GM12878 (cell line): ENCODE measurements around the gene TOB1. TPM values are rescaled to one million over a fixed set of nuclear protein-coding genes. Genes with fewer than 3 reads are reported as not detected.

ENCODE experiments used
- ATAC-seq: fragments of 200-7000 bp; cut with Tn5 transposase; 3 replicates; pipeline ENCODE4 v1.9.1; 2020; ENCODE audit warnings: mild to moderate bottlenecking, moderate library complexity
- BruUV-seq: library from RNA; stranded (reverse); fragments of 400-500 nt; replicated peaks from 2 replicates; lab custom pipeline; 2021; lab: Mats Ljungman, UMichigan
- CTCF ChIA-PET: fragments of 300-600 bp; sonication (Branson Sonifier 250); formaldehyde crosslinking; extraction: SDS; loops from one replicate; lab custom pipeline; 2021; ENCODE audit warnings: inconsistent platforms; lab: Yijun Ruan, JAX
- POLR2A ChIA-PET: fragments of 350-600 bp; formaldehyde crosslinking; extraction: SDS; loops from one replicate; lab custom pipeline; 2021; ENCODE audit warnings: inconsistent platforms; lab: Charles Lee
- RAD21 ChIA-PET: fragments of 300-600 bp; sonication (Branson Sonifier 250); formaldehyde crosslinking; loops from one replicate; lab custom pipeline; 2023; ENCODE audit warnings: antibody characterized with exemption; ENCODE audit not compliant: unreplicated experiment; lab: Charles Lee
- SMC1A ChIA-PET: fragments of 300-600 bp; sonication (Branson Sonifier 250); formaldehyde crosslinking; loops from one replicate; lab custom pipeline; 2023; ENCODE audit not compliant: unreplicated experiment, uncharacterized antibody; lab: Charles Lee
- DNase-seq: peaks from one replicate; pipeline ENCODE4 v3.0.0-alpha.2; 2011; ENCODE audit warnings: low read depth, low spot score
- FAIRE-seq: peaks from 3 replicates; lab custom pipeline; 2011; peaks lifted over from hg19 to GRCh38; lab: Jason Lieb, UNC
- H2AFZ ChIP-seq: 2 replicates; pipeline ENCODE4 v1.6.0; 2011; ENCODE audit warnings: low read depth, low read length, control low read depth; ENCODE audit not compliant: control insufficient read depth
- H3K27ac ChIP-seq: 2 replicates; pipeline ENCODE4 v1.5.1; 2011; ENCODE audit warnings: control low read depth; ENCODE audit not compliant: control insufficient read depth, insufficient read depth
- H3K27me3 ChIP-seq, 2 experiments: replicated peaks in 1 of 2; 2 replicates each; pipeline versions ENCODE4 v1.6.0 to v1.6.1; 2011; ENCODE audit warnings: low read length in 1 of 2; ENCODE audit not compliant: control insufficient read depth in 2 of 2, insufficient read depth in 2 of 2
- H3K36me3 ChIP-seq, 2 experiments: 2 replicates each; pipeline ENCODE4 v1.5.1; 2011; ENCODE audit warnings: low read length in 1 of 2; ENCODE audit not compliant: control insufficient read depth in 2 of 2, insufficient read depth in 2 of 2
- H3K4me1 ChIP-seq: 2 replicates; pipeline ENCODE4 v1.6.1; 2011; ENCODE audit warnings: mild to moderate bottlenecking, low read length, moderate library complexity, mixed read lengths; ENCODE audit not compliant: control insufficient read depth, insufficient read depth
- H3K4me2 ChIP-seq: 2 replicates; pipeline ENCODE4 v1.6.0; 2011; ENCODE audit warnings: control low read depth; ENCODE audit not compliant: control insufficient read depth, insufficient read depth
- H3K4me3 ChIP-seq: fragments of 200-600 bp; sonication (generic); 2 replicates; pipeline ENCODE4 v1.5.1; 2016
- H3K79me2 ChIP-seq: 2 replicates; pipeline ENCODE4 v1.6.0; 2011; ENCODE audit warnings: low read length; ENCODE audit not compliant: control insufficient read depth, insufficient read depth
- H3K9ac ChIP-seq: 2 replicates; pipeline ENCODE4 v1.8.0; 2011; ENCODE audit warnings: low read length, control low read depth, mixed read lengths; ENCODE audit not compliant: control insufficient read depth, insufficient read depth
- H3K9me3 ChIP-seq: replicated peaks from 3 replicates; pipeline ENCODE4 v1.5.1; 2011; ENCODE audit warnings: mild to moderate bottlenecking, low read length; ENCODE audit not compliant: control insufficient read depth, insufficient read depth
- H4K20me1 ChIP-seq: 2 replicates; pipeline ENCODE4 v1.6.0; 2011; ENCODE audit not compliant: control insufficient read depth, insufficient read depth
- BHLHE40 ChIP-seq, 2 experiments: fragments of 450-650 bp in 1 of 2; IDR thresholded peaks; 2 replicates each; pipeline ENCODE4 v1.6.1; 2011 to 2017; ENCODE audit warnings: low read depth in 2 of 2, borderline replicate concordance in 1 of 2, improper control_type of control experiment in 1 of 2, low read length in 1 of 2, mild to moderate bottlenecking in 1 of 2
- CHD1 ChIP-seq: IDR thresholded peaks from 2 replicates; pipeline ENCODE4 v1.6.1; 2012; ENCODE audit warnings: low read depth, low read length, improper control_type of control experiment
- CHD4 ChIP-seq: fragments of 200-600 bp; sonication (generic); IDR thresholded peaks from 2 replicates; pipeline ENCODE4 v1.6.1; 2016; ENCODE audit warnings: mild to moderate bottlenecking
- EED ChIP-seq: sonication (generic); IDR thresholded peaks from 2 replicates; pipeline ENCODE4 v1.6.1; 2016; ENCODE audit warnings: antibody characterized with exemption, low read depth
- EZH2 ChIP-seq: IDR thresholded peaks from 2 replicates; pipeline ENCODE4 v1.6.1; 2012; ENCODE audit warnings: low read depth, mild to moderate bottlenecking, control low read depth, inconsistent platforms, low read length, borderline replicate concordance; ENCODE audit not compliant: control insufficient read depth
- IRF5 ChIP-seq: fragments of 450-650 bp; IDR thresholded peaks from 2 replicates; pipeline ENCODE4 v1.6.1; 2017; ENCODE audit warnings: borderline replicate concordance
- KLF5 ChIP-seq: fragments of 450-650 bp; IDR thresholded peaks from 2 replicates; pipeline ENCODE4 v1.6.1; 2014; ENCODE audit warnings: mild to moderate bottlenecking; ENCODE audit not compliant: partially characterized antibody
- MTA2 ChIP-seq: fragments of 450-650 bp; IDR thresholded peaks from 2 replicates; pipeline ENCODE4 v1.6.1; 2016; ENCODE audit warnings: low read depth, mild to moderate bottlenecking, moderate library complexity
- MYC ChIP-seq: IDR thresholded peaks from 2 replicates; pipeline ENCODE4 v1.6.1; 2011; ENCODE audit warnings: mild to moderate bottlenecking, low read length, moderate library complexity, inconsistent platforms; ENCODE audit not compliant: insufficient read depth, insufficient replicate concordance, insufficient read length, severe bottlenecking
- NR2C2 ChIP-seq: IDR thresholded peaks from 2 replicates; pipeline ENCODE4 v1.6.1; 2011; ENCODE audit warnings: borderline replicate concordance, low read depth; ENCODE audit not compliant: control insufficient read depth, insufficient read length
- TARDBP ChIP-seq: IDR thresholded peaks from 2 replicates; pipeline ENCODE4 v1.6.1; 2016; ENCODE audit warnings: borderline replicate concordance
- TCF12 ChIP-seq: IDR thresholded peaks from 2 replicates; pipeline ENCODE4 v1.6.1; 2011; ENCODE audit warnings: low read depth, mild to moderate bottlenecking, low read length
- ZBTB40 ChIP-seq: fragments of 450-650 bp; IDR thresholded peaks from 2 replicates; pipeline ENCODE4 v1.6.1; 2016; ENCODE audit warnings: mild to moderate bottlenecking, moderate library complexity, borderline replicate concordance
- ZNF687 ChIP-seq: fragments of 450-650 bp; IDR thresholded peaks from 2 replicates; pipeline ENCODE4 v1.6.1; 2017; ENCODE audit warnings: mild to moderate bottlenecking, moderate library complexity
- WGBS: methylation state at CpG from one replicate; pipeline ENCODE4 v1.1.6; 2016; ENCODE audit warnings: low lambda C conversion rate; ENCODE audit not compliant: insufficient replicate concordance, insufficient coverage; ENCODE audit errors: missing lambda C conversion rate; 5-methylcytosine and 5-hydroxymethylcytosine counted together
- in situ Hi-C: fragments of 300-500 bp; cut with MboI; formaldehyde crosslinking; loops from 9 replicates; pipeline ENCODE4 v1.14.3; 2018; ENCODE audit warnings: mixed read lengths
- intact Hi-C: fragments of 100-400 bp; cut with micrococcal nuclease; formaldehyde crosslinking; loops from one replicate; pipeline ENCODE4 v1.14.2; 2022; ENCODE audit not compliant: unreplicated experiment
- polyA plus RNA-seq, 11 experiments: library from polyadenylated mRNA; depleted of rRNA in 4 of 11; unstranded in 6 of 11; stranded (reverse) in 5 of 11; fragments of >200 nt; fragmentation: Nextera tagmentation in 4 of 11; fragmentation: Illumina TruSeq in 1 of 11; extraction: Ambion mirVana in 4 of 11; extraction: Trizol in 1 of 11; gene quantifications; 1 replicate in 1 of 11; 2 replicates in 10 of 11; pipeline versions ENCODE4 v1.2.1 to v1.2.3, GENCODE V29; 2011 to 2016; ENCODE audit warnings: inconsistent platforms in 2 of 11, missing spikeins in 2 of 11, low read depth in 1 of 11
- total RNA-seq, 4 experiments: library from RNA; depleted of rRNA in 3 of 4; stranded (reverse); fragments of >200 nt in 3 of 4; fragmentation: Illumina TruSeq in 1 of 4; extraction: Trizol in 1 of 4; gene quantifications; 2 replicates each; pipeline versions ENCODE4 v1.2.1 to v1.2.3, GENCODE V29; 2013 to 2021

Gene TOB1
- total and polyA plus RNA-seq, 10 of the 15 experiments (the other 5 are each of a cell fraction or from before 2014, with no cell fraction given): 5.0 to 32.4 (median 13.7) TPM

- ChIA-PET SMC1A (interaction anchor here (1.5 kb wide), 1 partner anchor 10 kb away, joined by 6 read pairs; no protein-coding TSS in a partner anchor), CTCF (no interaction called here), RAD21 (no interaction called here), POLR2A (interaction anchor here (1.0 kb wide), 1 partner anchor 16 kb away, joined by 6 read pairs; no protein-coding TSS in a partner anchor)
- no peak overlapping the region for H3K4me2 ChIP-seq
- H4K20me1 ChIP-seq: no peaks in the 10 kb centered on the region; the same call in 1 of the 2 replicates
- no TSS peak for BruUV-seq
- no peak for FAIRE-seq
- no peak for DNase-seq
- TF ChIP-seq EZH2 (no peak), ZNF687 (no peak), ZBTB40 (no peak), TARDBP (no peak), IRF5 (no peak), KLF5 (no peak), CHD1 (no peak), EED (no peak), BHLHE40 (IDR thresholded peaks at IDR 0.05; ENCODE audit: borderline replicate concordance in 1 of 2, low read depth in 2 of 2, low read length in 1 of 2) (no peak), CHD4 (no peak), NR2C2 (no peak), MYC (no peak), MTA2 (no peak), TCF12 (no peak)
- intact Hi-C loops: no loop called here
- H3K79me2 ChIP-seq: no peaks in the 10 kb centered on the region
- no peaks in the 10 kb centered on the region for H3K27me3 ChIP-seq
- peaks cover 3% of the 10 kb centered on the region; the same call in 1 of the 2 replicates for H3K4me1 ChIP-seq
- no peak for ATAC-seq
- 93% methylated on average over 7 of the region's 7 CpGs for WGBS
- no peak overlapping the region for H3K9ac ChIP-seq
- in situ Hi-C loops: no loop called here
- H3K27ac ChIP-seq: no peak overlapping the region
- H2AFZ ChIP-seq: no peak overlapping the region
- no peak overlapping the region for H3K4me3 ChIP-seq
- no peaks in the 10 kb centered on the region; the same call in 2 of the 3 replicates for H3K9me3 ChIP-seq
- H3K36me3 ChIP-seq: no peaks in the 10 kb centered on the region
Observed at GRCh38 chr17:50882851-50883250, 16.7 kb upstream of the TOB1 start.
